Activated naive CD4-positive, alpha-beta T cell treated with anti-CD3 and anti-CD28 coated beads for 36 hours (primary cell): Measurements from ENCODE around the gene TREML1. TPM values are rescaled to one million over a fixed set of nuclear protein-coding genes. Genes with fewer than 3 reads are reported as not detected.

Experiments used
- CTCF ChIA-PET: fragments of 350-600 bp; sonication (Branson Sonifier 250); formaldehyde crosslinking; loops from one replicate; lab custom pipeline; 2021; ENCODE audit warnings: antibody characterized with exemption; lab: Charles Lee
- DNase-seq: peaks from one replicate; pipeline ENCODE4 v3.0.0-alpha.2; 2020
- H3K27ac Mint-ChIP-seq: one replicate; pipeline ENCODE4 v1.8.0; 2021; ENCODE audit warnings: mild to moderate bottlenecking, mixed read lengths
- H3K27me3 Mint-ChIP-seq: one replicate; pipeline ENCODE4 v1.8.0; 2021; ENCODE audit warnings: low read depth, mixed read lengths
- H3K36me3 Mint-ChIP-seq: one replicate; pipeline ENCODE4 v1.8.0; 2021; ENCODE audit warnings: low read depth, mixed read lengths
- H3K4me1 Mint-ChIP-seq: one replicate; pipeline ENCODE4 v1.8.0; 2021; ENCODE audit warnings: low read depth, mixed read lengths
- H3K4me3 Mint-ChIP-seq: one replicate; pipeline ENCODE4 v1.8.0; 2021; ENCODE audit warnings: mild to moderate bottlenecking, moderate library complexity, mixed read lengths
- H3K9me3 Mint-ChIP-seq: one replicate; pipeline ENCODE4 v1.8.0; 2021; ENCODE audit warnings: mixed read lengths
- intact Hi-C: fragments of 100-400 bp; cut with micrococcal nuclease; formaldehyde crosslinking; loops from one replicate; pipeline ENCODE4 v1.15.1; 2023
- total RNA-seq, 2 experiments: library from RNA; stranded (reverse); gene quantifications; one replicate each; pipeline ENCODE4 v1.2.3, GENCODE V29; 2021

The TREML1 gene, protein sequence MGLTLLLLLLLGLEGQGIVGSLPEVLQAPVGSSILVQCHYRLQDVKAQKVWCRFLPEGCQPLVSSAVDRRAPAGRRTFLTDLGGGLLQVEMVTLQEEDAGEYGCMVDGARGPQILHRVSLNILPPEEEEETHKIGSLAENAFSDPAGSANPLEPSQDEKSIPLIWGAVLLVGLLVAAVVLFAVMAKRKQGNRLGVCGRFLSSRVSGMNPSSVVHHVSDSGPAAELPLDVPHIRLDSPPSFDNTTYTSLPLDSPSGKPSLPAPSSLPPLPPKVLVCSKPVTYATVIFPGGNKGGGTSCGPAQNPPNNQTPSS
- total RNA-seq: not detected

DNA sequence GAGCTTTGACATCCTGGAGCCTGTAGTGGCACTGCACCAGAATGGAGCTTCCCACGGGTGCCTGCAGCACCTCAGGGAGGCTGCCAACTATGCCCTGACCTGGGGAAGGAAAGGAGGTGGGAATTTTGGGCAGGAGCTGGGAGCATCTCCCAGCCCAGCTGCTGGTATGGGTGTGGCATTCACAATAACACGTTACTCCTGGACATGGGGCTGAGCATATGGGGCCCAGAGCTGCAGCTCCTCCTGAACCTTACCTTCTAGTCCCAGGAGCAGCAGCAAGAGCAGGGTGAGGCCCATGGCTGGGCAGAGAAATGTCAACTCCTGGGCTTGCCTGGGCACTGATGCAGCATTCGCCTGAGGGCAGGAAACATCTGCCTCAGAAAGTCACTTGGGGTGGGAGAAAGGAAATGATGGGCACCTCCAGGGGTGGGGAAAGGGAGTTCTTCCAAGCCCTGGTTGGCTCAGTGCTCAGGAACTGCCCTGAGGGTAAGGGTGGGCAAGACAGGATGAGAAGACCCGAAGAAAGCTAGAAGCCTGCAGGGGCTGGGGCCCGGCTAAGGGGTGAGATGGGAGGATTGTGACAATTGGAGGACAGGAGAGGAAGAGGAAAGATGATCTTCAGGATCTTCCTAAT, at the start of gene TREML1:
Gene TREML1, minus strand, starts transcription at position 356 of the 634 bp plus-strand sequence. Its CDS starts 59 bp downstream, at position 297.
- no peak for DNase-seq
- Mint-ChIP-seq H3K27ac (no peak within 1 kb of the TSS), H3K36me3 (peaks cover 3% of the 10 kb centered on the region), H3K4me1 (peaks cover 3% of the 10 kb centered on the region), H3K4me3 (no peak within 1 kb of the TSS), H3K9me3 (no peaks in the 10 kb centered on the region), H3K27me3 (no peaks in the 10 kb centered on the region)
- CTCF ChIA-PET: interaction anchor here (0.9 kb wide), 1 partner anchor 136 kb away, joined by 3 read pairs; no protein-coding TSS in a partner anchor
- intact Hi-C loops: no loop called here

DNA sequence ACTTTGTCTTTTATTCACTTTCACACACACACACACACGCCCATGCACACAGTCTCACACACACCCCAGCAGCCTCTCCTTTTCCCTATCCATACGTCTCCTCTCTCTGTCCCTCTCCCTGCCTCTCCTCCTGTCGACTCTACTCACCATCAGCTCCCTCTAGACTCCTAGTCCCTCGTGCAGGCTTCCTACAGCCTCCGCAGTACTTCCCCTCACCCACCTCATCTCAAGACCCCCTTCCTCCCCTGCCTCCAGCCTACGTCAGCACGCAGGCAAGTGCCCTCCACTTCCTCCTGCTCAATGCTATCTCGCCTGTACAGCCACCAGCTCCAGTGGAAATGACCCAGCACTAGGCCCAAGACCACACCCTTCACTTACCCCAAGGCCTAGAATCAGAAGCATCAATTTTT, 47.6 kb upstream of the TREML1 start:
- CTCF ChIA-PET: interaction anchor here (1.2 to 1.7 kb wide), 2 partner anchors 19 to 20 kb away, joined by 4 to 8 read pairs; no protein-coding TSS in a partner anchor
- H3K27me3 Mint-ChIP-seq: no peaks in the 10 kb centered on the region
- DNase-seq: no peak
- peak overlapping the region; percentile 94 for H3K27ac Mint-ChIP-seq
- no peaks in the 10 kb centered on the region for H3K9me3 Mint-ChIP-seq
- intact Hi-C loops: loop anchor here (2.0 kb wide), 1 partner anchor 531 kb away; no protein-coding TSS in a partner anchor
- H3K4me1 Mint-ChIP-seq: peaks cover 53% of the 10 kb centered on the region
- H3K36me3 Mint-ChIP-seq: peaks cover 10% of the 10 kb centered on the region
- peak overlapping the region; percentile 76 for H3K4me3 Mint-ChIP-seq

DNA sequence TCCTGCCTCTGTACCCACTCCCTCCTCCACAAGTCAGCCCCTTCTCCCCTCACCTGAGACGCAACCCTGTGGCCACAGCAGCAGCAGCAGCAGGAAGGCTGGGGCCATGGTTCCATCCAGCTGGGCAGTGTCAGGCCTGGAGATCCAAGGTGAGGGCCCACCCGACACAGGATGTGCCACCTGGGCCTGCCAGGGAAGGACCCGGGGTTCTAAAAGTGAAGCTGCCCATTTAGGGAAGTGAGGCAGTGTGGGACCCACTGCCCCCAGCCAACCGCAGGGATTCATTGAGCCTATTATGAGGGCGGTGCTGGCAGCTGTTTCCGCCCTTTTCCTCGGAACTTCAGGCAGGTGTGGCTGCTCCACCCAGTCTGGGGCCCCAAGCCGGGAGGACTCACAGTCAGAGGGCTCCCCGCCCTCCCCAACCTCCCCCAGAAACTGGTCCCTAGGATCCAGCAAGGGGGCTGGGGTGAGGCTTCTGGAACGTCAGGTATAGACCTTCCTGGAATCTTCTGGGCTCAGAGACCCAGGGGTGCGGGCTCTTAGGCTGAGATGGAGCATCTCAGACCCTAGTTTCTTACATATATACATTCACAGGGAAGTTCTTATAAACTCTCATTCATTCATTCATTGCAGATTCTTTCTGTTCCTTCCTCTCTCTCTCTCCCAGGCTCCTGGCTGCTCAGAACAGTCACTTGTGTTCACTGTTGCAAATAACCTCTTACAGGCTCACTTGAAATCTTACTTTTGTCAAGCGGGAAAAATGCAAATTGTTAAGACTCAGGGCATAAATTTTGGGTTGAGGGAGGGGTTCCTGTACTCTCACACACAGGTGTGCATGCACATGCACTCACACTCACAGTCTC, 47.0 kb upstream of the TREML1 start, which contains the start of gene TREML2:
Gene TREML2, minus strand, starts transcription at position 249 of the 863 bp plus-strand sequence. Its CDS starts 141 bp downstream, at position 108.
- peak within 1 kb of the TSS; percentile 94 for H3K27ac Mint-ChIP-seq
- H3K4me1 Mint-ChIP-seq: peaks cover 58% of the 10 kb centered on the region
- peak within 1 kb of the TSS; percentile 76 for H3K4me3 Mint-ChIP-seq
- no peaks in the 10 kb centered on the region for H3K27me3 Mint-ChIP-seq
- CTCF ChIA-PET: interaction anchor here (1.4 to 1.7 kb wide), 2 partner anchors 8 to 19 kb away, joined by 3 to 8 read pairs; no protein-coding TSS in a partner anchor
- intact Hi-C loops: loop anchor here (1.0 to 2.0 kb wide), 3 partner anchors 98 to 532 kb away; partner anchors contain the start of genes NFYA and OARD1
- peaks cover 10% of the 10 kb centered on the region for H3K36me3 Mint-ChIP-seq
- no peaks in the 10 kb centered on the region for H3K9me3 Mint-ChIP-seq
- DNase-seq: peak; percentile 74

DNA sequence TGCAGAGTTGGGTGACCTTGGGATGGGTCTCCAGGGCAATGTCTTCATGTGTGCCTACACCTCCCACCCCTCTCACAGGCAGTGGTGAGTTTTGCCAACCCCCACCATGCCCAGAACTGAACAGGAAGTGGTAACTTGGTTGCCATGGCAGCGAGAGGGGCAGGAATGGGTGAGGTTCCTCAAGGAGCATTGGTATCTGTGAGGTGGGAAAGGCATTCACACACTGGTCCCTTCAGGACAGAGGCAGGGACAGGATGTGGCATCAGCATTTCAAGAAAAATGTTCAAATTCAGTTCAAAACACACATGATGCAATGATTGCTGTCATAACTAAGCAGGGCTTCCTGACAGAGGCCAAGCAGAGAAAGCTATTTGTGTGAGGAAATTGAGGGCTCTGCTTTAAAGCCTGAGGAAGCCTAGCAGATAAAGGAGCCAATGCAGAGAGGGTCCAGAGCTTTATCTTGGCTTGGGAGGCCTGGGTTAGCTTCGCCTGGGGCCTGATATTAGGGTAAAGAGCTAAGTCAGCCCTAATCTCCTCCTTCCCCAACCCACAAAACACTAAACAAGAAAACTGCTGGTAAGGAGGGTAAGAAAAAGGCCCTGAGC, 46.3 kb upstream of the TREML1 start:
- H3K9me3 Mint-ChIP-seq: no peaks in the 10 kb centered on the region
- no peaks in the 10 kb centered on the region for H3K27me3 Mint-ChIP-seq
- peak; percentile 87 for DNase-seq
- intact Hi-C loops: loop anchor here (1.0 to 2.0 kb wide), 3 partner anchors 99 to 532 kb away; partner anchors contain the start of genes NFYA and OARD1
- CTCF ChIA-PET: interaction anchor here (1.4 to 1.8 kb wide), 3 partner anchors 9 to 119 kb away, joined by 3 to 8 read pairs (median 4); no protein-coding TSS in a partner anchor
- peak overlapping the region; percentile 76 for H3K4me3 Mint-ChIP-seq
- H3K4me1 Mint-ChIP-seq: peaks cover 65% of the 10 kb centered on the region
- peaks cover 10% of the 10 kb centered on the region for H3K36me3 Mint-ChIP-seq
- H3K27ac Mint-ChIP-seq: peak overlapping the region; percentile 94

GRCh38 chr6:41199552-41200246, 45.6 kb upstream of the TREML1 start:
- H3K27ac Mint-ChIP-seq: peak overlapping the region; percentile 94
- intact Hi-C loops: loop anchor here (1.0 to 5.0 kb wide), 6 partner anchors 97 to 533 kb away; partner anchors contain the start of genes NFYA and OARD1
- peaks cover 13% of the 10 kb centered on the region for H3K36me3 Mint-ChIP-seq
- no peaks in the 10 kb centered on the region for H3K27me3 Mint-ChIP-seq
- peak overlapping the region; percentile 76 for H3K4me3 Mint-ChIP-seq
- peak; percentile 79 for DNase-seq
- peaks cover 71% of the 10 kb centered on the region for H3K4me1 Mint-ChIP-seq
- CTCF ChIA-PET: interaction anchor here (1.8 kb wide), 1 partner anchor 120 kb away, joined by 4 read pairs; no protein-coding TSS in a partner anchor
- H3K9me3 Mint-ChIP-seq: no peaks in the 10 kb centered on the region

GRCh38 chr6:41197234-41197633, 43.1 kb upstream of the TREML1 start:
- Mint-ChIP-seq H3K36me3 (peaks cover 17% of the 10 kb centered on the region), H3K4me3 (no peak overlapping the region), H3K27ac (no peak overlapping the region), H3K27me3 (no peaks in the 10 kb centered on the region), H3K9me3 (no peaks in the 10 kb centered on the region), H3K4me1 (peaks cover 72% of the 10 kb centered on the region)
- DNase-seq: no peak
- CTCF ChIA-PET: interaction anchor here (0.6 to 1.9 kb wide), 9 partner anchors 9 to 569 kb away, joined by 3 to 12 read pairs (median 3); no protein-coding TSS in a partner anchor
- intact Hi-C loops: loop anchor here (5.0 kb wide), 1 partner anchor 95 kb away; no protein-coding TSS in a partner anchor

GRCh38 chr6:41194386-41194785, 40.2 kb upstream of the TREML1 start:
- peaks cover 27% of the 10 kb centered on the region for H3K36me3 Mint-ChIP-seq
- no peak for DNase-seq
- H3K9me3 Mint-ChIP-seq: peaks cover 9% of the 10 kb centered on the region
- H3K27ac Mint-ChIP-seq: no peak overlapping the region
- intact Hi-C loops: no loop called here
- CTCF ChIA-PET: interaction anchor here (1.3 kb wide), 1 partner anchor 11 kb away, joined by 5 read pairs; no protein-coding TSS in a partner anchor
- H3K27me3 Mint-ChIP-seq: no peaks in the 10 kb centered on the region
- peaks cover 45% of the 10 kb centered on the region for H3K4me1 Mint-ChIP-seq
- no peak overlapping the region for H3K4me3 Mint-ChIP-seq

DNA sequence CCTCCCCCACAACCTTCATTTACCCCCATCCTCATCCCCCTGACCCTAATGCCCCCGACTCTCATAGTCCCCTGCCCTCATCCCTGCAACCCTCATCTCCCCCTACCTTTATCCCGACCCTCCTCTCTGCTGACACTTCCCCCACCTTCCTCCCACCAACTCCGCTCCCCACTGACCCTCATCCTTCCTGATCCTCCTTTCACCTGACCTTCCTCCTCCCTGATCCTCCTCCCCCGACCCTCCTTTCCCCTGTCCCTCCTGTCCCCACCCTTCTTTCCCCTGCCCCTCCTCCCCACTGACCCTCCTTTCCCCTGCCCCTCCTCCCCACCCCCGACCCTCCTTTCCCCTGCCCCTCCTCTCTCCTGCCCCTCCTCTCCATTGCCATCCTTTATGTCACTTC, 39.7 kb upstream of the TREML1 start:
- intact Hi-C loops: no loop called here
- DNase-seq: no peak
- Mint-ChIP-seq H3K36me3 (peaks cover 27% of the 10 kb centered on the region), H3K4me1 (peaks cover 41% of the 10 kb centered on the region), H3K9me3 (peaks cover 10% of the 10 kb centered on the region), H3K4me3 (no peak overlapping the region), H3K27me3 (no peaks in the 10 kb centered on the region), H3K27ac (no peak overlapping the region)
- CTCF ChIA-PET: no interaction called here

DNA sequence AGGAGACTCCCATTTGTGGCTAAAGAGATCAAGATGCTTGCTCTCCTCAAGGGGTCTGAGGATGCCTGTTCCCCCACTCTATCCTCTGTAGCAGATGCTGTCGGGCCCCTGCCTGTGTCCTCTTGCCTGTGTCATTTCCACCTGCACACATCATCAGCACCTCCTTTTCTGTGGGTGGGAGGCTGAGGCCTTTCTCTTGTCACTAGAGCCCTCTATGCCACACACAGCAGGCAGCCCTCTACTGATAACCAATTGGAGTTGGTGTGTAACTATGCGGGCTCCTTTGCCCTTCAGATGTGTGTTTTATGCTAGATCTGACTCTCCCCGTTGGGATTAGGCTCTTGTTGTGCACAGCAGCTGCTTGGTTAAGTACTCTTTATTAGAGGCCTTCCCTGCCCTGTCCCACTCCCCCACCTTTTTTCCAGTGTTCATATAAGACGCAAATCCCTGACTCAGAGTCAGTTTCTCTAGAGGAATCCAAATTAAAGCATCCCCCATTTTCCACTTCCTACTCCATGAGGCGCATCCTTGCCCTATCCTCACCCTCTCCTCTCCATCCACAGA, 39.1 kb upstream of the TREML1 start:
- no peak for DNase-seq
- intact Hi-C loops: no loop called here
- H3K27me3 Mint-ChIP-seq: no peaks in the 10 kb centered on the region
- H3K4me1 Mint-ChIP-seq: peaks cover 41% of the 10 kb centered on the region
- CTCF ChIA-PET: no interaction called here
- H3K27ac Mint-ChIP-seq: no peak overlapping the region
- H3K36me3 Mint-ChIP-seq: peaks cover 27% of the 10 kb centered on the region
- no peak overlapping the region for H3K4me3 Mint-ChIP-seq
- H3K9me3 Mint-ChIP-seq: peaks cover 10% of the 10 kb centered on the region

GRCh38 chr6:41191569-41191968, 37.4 kb upstream of the TREML1 start:
- peaks cover 17% of the 10 kb centered on the region for H3K36me3 Mint-ChIP-seq
- intact Hi-C loops: loop anchor here (1.0 kb wide), 1 partner anchor 127 kb away; no protein-coding TSS in a partner anchor
- no peak overlapping the region for H3K4me3 Mint-ChIP-seq
- no peak overlapping the region for H3K27ac Mint-ChIP-seq
- CTCF ChIA-PET: interaction anchor here (0.6 to 1.4 kb wide), 5 partner anchors 9 to 122 kb away, joined by 3 to 8 read pairs (median 4); no protein-coding TSS in a partner anchor
- peaks cover 10% of the 10 kb centered on the region for H3K9me3 Mint-ChIP-seq
- peaks cover 37% of the 10 kb centered on the region for H3K4me1 Mint-ChIP-seq
- no peak for DNase-seq
- no peaks in the 10 kb centered on the region for H3K27me3 Mint-ChIP-seq
